ENCODE measurements around the gene SEC14L3.
A peak's percentile ranks its signal among the peaks of the same experiment; 100 is the strongest.

Gene SEC14L3

GRCh38 chr22:30435674-30436126 is 36.1 kb downstream of the SEC14L3 start:
- TF ChIP-seq CTCF (conservative IDR thresholded peaks at IDR 0.05; ENCODE audit: low read depth): no peak
- H3K27ac ChIP-seq: peak overlapping the region; percentile 54
- DNase-seq (ENCODE audit: low spot score): no peak
- ChIA-PET POLR2A (ENCODE audit: low non-redundant PET) (no interaction called here), CTCF (interaction anchor here (0.6 kb wide), 1 partner anchor 8 kb away, joined by 4 read pairs; no protein-coding TSS in a partner anchor)

- CTCF ChIA-PET: no interaction called here
- POLR2A ChIA-PET (ENCODE audit: low non-redundant PET): no interaction called here
- no peak for DNase-seq (ENCODE audit: low spot score)
- H3K27ac ChIP-seq: no peak overlapping the region
- no peak for TF ChIP-seq CTCF (conservative IDR thresholded peaks at IDR 0.05; ENCODE audit: low read depth)
Measured at GRCh38 chr22:30434843-30435242, 37.0 kb downstream of the SEC14L3 start.

- POLR2A ChIA-PET (ENCODE audit: low non-redundant PET): no interaction called here
- CTCF ChIA-PET: no interaction called here
- no peak for TF ChIP-seq CTCF (conservative IDR thresholded peaks at IDR 0.05; ENCODE audit: low read depth)
- no peak for DNase-seq (ENCODE audit: low spot score)
- H3K27ac ChIP-seq: no peak overlapping the region
Measured at GRCh38 chr22:30433773-30434172, 38.0 kb downstream of the SEC14L3 start.

- no peak overlapping the region for H3K27ac ChIP-seq
- no peak for TF ChIP-seq CTCF (conservative IDR thresholded peaks at IDR 0.05; ENCODE audit: low read depth)
- POLR2A ChIA-PET (ENCODE audit: low non-redundant PET): no interaction called here
- CTCF ChIA-PET: no interaction called here
- DNase-seq (ENCODE audit: low spot score): no peak
Measured at GRCh38 chr22:30433227-30433626, 38.6 kb downstream of the SEC14L3 start.

- no peak for DNase-seq (ENCODE audit: low spot score)
- ChIA-PET POLR2A (ENCODE audit: low non-redundant PET) (no interaction called here), CTCF (no interaction called here)
- H3K27ac ChIP-seq: no peak overlapping the region
- no peak for TF ChIP-seq CTCF (conservative IDR thresholded peaks at IDR 0.05; ENCODE audit: low read depth)
Measured at GRCh38 chr22:30432520-30432919, 39.3 kb downstream of the SEC14L3 start.

GRCh38 chr22:30432096-30432495 is 39.7 kb downstream of the SEC14L3 start:
- ChIA-PET POLR2A (ENCODE audit: low non-redundant PET) (no interaction called here), CTCF (no interaction called here)
- no peak overlapping the region for H3K27ac ChIP-seq
- DNase-seq (ENCODE audit: low spot score): no peak
- TF ChIP-seq CTCF (conservative IDR thresholded peaks at IDR 0.05; ENCODE audit: low read depth): no peak

GRCh38 chr22:30430933-30431332 is 40.9 kb downstream of the SEC14L3 start:
- CTCF ChIA-PET: interaction anchor here (0.6 to 1.0 kb wide), 2 partner anchors 40 to 171 kb away, joined by 3 read pairs; no protein-coding TSS in a partner anchor
- no peak for DNase-seq (ENCODE audit: low spot score)
- POLR2A ChIA-PET (ENCODE audit: low non-redundant PET): no interaction called here
- TF ChIP-seq CTCF (conservative IDR thresholded peaks at IDR 0.05; ENCODE audit: low read depth): no peak
- H3K27ac ChIP-seq: no peak overlapping the region
